ENCODE measurements around the gene LCE4A. TPM values are rescaled to one million over a fixed set of nuclear protein-coding genes. Genes with fewer than 3 reads are reported as not detected.

The LCE4A gene
- total and polyA plus RNA-seq, 4 donors = not detected

- no peaks in the 10 kb centered on the region for H3K27me3 ChIP-seq (ENCODE audit: control insufficient read depth in 1 of 2, insufficient read depth in 2 of 2, low read length in 1 of 2)
- H3K4me1 ChIP-seq (ENCODE audit: control insufficient read depth in 1 of 2, insufficient read depth in 2 of 2, low read length in 2 of 2) = no peaks in the 10 kb centered on the region
- H3K27ac ChIP-seq (ENCODE audit: low read depth in 1 of 2, low read length in 2 of 2) = no peak within 1 kb of the TSS
- no peak within 1 kb of the TSS for H3K4me3 ChIP-seq (ENCODE audit: low read length in 2 of 2)
- ATAC-seq (ENCODE audit: low FRiP score) (no peak), DNase-seq (no peak)
- intact Hi-C loops (cut with DNase I) = no loop called here
- no peaks in the 10 kb centered on the region for H3K9me3 ChIP-seq (ENCODE audit: control insufficient read depth, low read length)
- H3K36me3 ChIP-seq (ENCODE audit: control insufficient read depth in 1 of 2, insufficient read depth in 2 of 2, low read length in 1 of 2) = no peaks in the 10 kb centered on the region
- WGBS, 2 donors = 66 to 70% methylated on average over 6 of the region's 6 CpGs
Measured at GRCh38 chr1:152757747-152758146, 49.8 kb downstream of the LCE4A start, which contains the start of gene KPRP. Gene KPRP, plus strand, starts transcription at chr1:152758025. Its CDS starts 1,564 bp downstream, at chr1:152759589.

GRCh38 chr1:152758636-152759035 lies 50.7 kb downstream of the LCE4A start:
- Histone ChIP-seq H3K4me1 (ENCODE audit: control insufficient read depth in 1 of 2, insufficient read depth in 2 of 2, low read length in 2 of 2) (no peaks in the 10 kb centered on the region), H3K4me3 (ENCODE audit: low read length in 2 of 2) (no peak overlapping the region), H3K36me3 (ENCODE audit: control insufficient read depth in 1 of 2, insufficient read depth in 2 of 2, low read length in 1 of 2) (no peaks in the 10 kb centered on the region), H3K27ac (ENCODE audit: low read depth in 1 of 2, low read length in 2 of 2) (no peak overlapping the region), H3K9me3 (ENCODE audit: control insufficient read depth, low read length) (no peaks in the 10 kb centered on the region), H3K27me3 (ENCODE audit: control insufficient read depth in 1 of 2, insufficient read depth in 2 of 2, low read length in 1 of 2) (no peaks in the 10 kb centered on the region)
- intact Hi-C loops (cut with DNase I) = no loop called here
- 77% methylated on average over 4 of the region's 4 CpGs for WGBS, 2 donors
- ATAC-seq (ENCODE audit: low FRiP score) = no peak
- no peak for DNase-seq

Other genes starting within 250 kb of the LCE4A start
- not detected for gene LCE5A, start 197.4 kb upstream of the LCE4A start, total RNA-seq
- under 1 TPM in 1 of 2 donors, not detected in 1; 0.15 TPM for gene LCE5A, start 197.4 kb upstream of the LCE4A start, polyA plus RNA-seq
- gene CRCT1, start 193.7 kb upstream of the LCE4A start, total RNA-seq = not detected
- 1 to 10 TPM in 1 of 2 donors, under 1 TPM in 1; 0.18 to 1.1 TPM for gene CRCT1, start 193.7 kb upstream of the LCE4A start, polyA plus RNA-seq
- gene LCE3E, start 141.4 kb upstream of the LCE4A start, total RNA-seq = not detected
- gene LCE3E, start 141.4 kb upstream of the LCE4A start, polyA plus RNA-seq = not detected
- gene LCE3D, start 127.6 kb upstream of the LCE4A start, total RNA-seq = not detected
- not detected for gene LCE3D, start 127.6 kb upstream of the LCE4A start, polyA plus RNA-seq
- not detected for gene LCE3C, start 107.9 kb upstream of the LCE4A start, total RNA-seq
- not detected for gene LCE3C, start 107.9 kb upstream of the LCE4A start, polyA plus RNA-seq
- gene LCE3B, start 94.3 kb upstream of the LCE4A start, total RNA-seq = not detected
- gene LCE3B, start 94.3 kb upstream of the LCE4A start, polyA plus RNA-seq = not detected
- gene LCE3A, start 85.1 kb upstream of the LCE4A start, total RNA-seq = not detected
- gene LCE3A, start 85.1 kb upstream of the LCE4A start, polyA plus RNA-seq = not detected
- gene LCE2D, start 44.8 kb upstream of the LCE4A start, total RNA-seq = not detected
- gene LCE2D, start 44.8 kb upstream of the LCE4A start, polyA plus RNA-seq = not detected
- gene LCE2C, start 32.9 kb upstream of the LCE4A start, total RNA-seq = not detected
- gene LCE2C, start 32.9 kb upstream of the LCE4A start, polyA plus RNA-seq = not detected
- gene LCE2B, start 22.0 kb upstream of the LCE4A start, total RNA-seq = not detected
- gene LCE2B, start 22.0 kb upstream of the LCE4A start, polyA plus RNA-seq = not detected
- not detected for gene LCE2A, start 9.8 kb upstream of the LCE4A start, total RNA-seq
- gene LCE2A, start 9.8 kb upstream of the LCE4A start, polyA plus RNA-seq = not detected
- not detected for gene KPRP, start 49.9 kb downstream of the LCE4A start, total RNA-seq
- not detected for gene KPRP, start 49.9 kb downstream of the LCE4A start, polyA plus RNA-seq
- gene LCE1F, start 67.0 kb downstream of the LCE4A start, total RNA-seq = not detected
- not detected for gene LCE1F, start 67.0 kb downstream of the LCE4A start, polyA plus RNA-seq
- not detected for gene LCE1E, start 78.1 kb downstream of the LCE4A start, total RNA-seq
- gene LCE1E, start 78.1 kb downstream of the LCE4A start, polyA plus RNA-seq = not detected
- not detected for gene LCE1D, start 88.6 kb downstream of the LCE4A start, total RNA-seq
- gene LCE1D, start 88.6 kb downstream of the LCE4A start, polyA plus RNA-seq = not detected
- not detected for gene LCE1C, start 98.5 kb downstream of the LCE4A start, total RNA-seq
- gene LCE1C, start 98.5 kb downstream of the LCE4A start, polyA plus RNA-seq = not detected
- gene LCE1B, start 103.8 kb downstream of the LCE4A start, total RNA-seq = not detected
- gene LCE1B, start 103.8 kb downstream of the LCE4A start, polyA plus RNA-seq = not detected
- gene LCE1A, start 119.3 kb downstream of the LCE4A start, total RNA-seq = not detected
- gene LCE1A, start 119.3 kb downstream of the LCE4A start, polyA plus RNA-seq = not detected
- gene LCE6A, start 134.7 kb downstream of the LCE4A start, total RNA-seq = not detected
- gene LCE6A, start 134.7 kb downstream of the LCE4A start, polyA plus RNA-seq = not detected
- not detected for gene LCE7A, start 151.8 kb downstream of the LCE4A start, total RNA-seq
- not detected for gene LCE7A, start 151.8 kb downstream of the LCE4A start, polyA plus RNA-seq
- gene SMCP, start 170.2 kb downstream of the LCE4A start, total RNA-seq = not detected
- not detected for gene SMCP, start 170.2 kb downstream of the LCE4A start, polyA plus RNA-seq
- not detected for gene IVL, start 200.4 kb downstream of the LCE4A start, total RNA-seq
- gene IVL, start 200.4 kb downstream of the LCE4A start, polyA plus RNA-seq = under 1 TPM; 0.13 TPM
- gene SPRR5, start 239.0 kb downstream of the LCE4A start, total RNA-seq = not detected
- gene SPRR5, start 239.0 kb downstream of the LCE4A start, polyA plus RNA-seq = not detected

All from aorta (tissue), 5 donors.